ENCODE data around the gene ZNF790. TPM values are rescaled to one million over a fixed set of nuclear protein-coding genes. Genes with fewer than 3 reads are reported as not detected.
"Not testable (repeated sequence)": the region's sequence is repeated elsewhere in the genome, so short reads cannot be mapped to it uniquely, and the experiment has no call there.

The ZNF790 gene
- total RNA-seq, 2 donors from 2014 or later, result 5.6 to 11.8 TPM

DNA sequence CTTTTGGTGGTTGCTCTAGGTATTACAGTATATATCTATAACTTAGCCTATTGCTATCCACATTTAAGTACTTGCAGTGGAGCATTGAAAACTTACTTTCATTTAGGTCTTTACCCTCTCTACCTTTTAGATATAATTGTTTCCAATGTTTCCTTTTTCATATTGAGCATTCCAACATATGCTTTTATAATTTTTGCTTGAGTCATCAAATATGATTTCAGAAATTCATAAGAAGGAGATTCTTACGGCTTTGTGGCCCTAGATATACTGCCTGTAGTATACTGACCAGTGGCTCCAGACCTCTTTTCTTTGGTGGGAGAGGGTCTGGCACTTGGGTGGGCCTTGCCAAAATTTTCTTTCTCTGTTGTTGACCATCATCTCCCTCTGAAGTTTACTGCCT lies 32.8 kb downstream of the ZNF790 start:
- Mint-ChIP-seq H3K27ac (no peak overlapping the region), H3K4me1 (no peaks in the 10 kb centered on the region)

DNA sequence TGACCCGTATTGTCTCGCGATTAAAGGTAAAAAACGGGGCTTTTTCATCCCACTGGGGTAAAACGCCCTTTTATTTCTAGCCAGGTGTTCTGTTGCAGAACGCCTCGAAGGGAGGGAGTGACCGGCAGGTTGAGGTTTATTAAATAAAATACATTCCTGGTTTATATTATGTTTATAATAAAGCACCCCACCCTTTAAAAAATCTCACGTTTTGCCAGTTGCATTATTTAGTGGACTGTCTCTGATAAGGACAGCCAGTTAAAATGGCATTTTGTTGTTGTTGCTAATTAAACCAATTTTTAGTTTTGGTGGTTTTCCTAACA lies 40.4 kb downstream of the ZNF790 start:
- Mint-ChIP-seq H3K27me3 (no peaks in the 10 kb centered on the region), H3K36me3 (ENCODE audit: low read depth) (peaks cover 47% of the 10 kb centered on the region), H3K4me3 (peak overlapping the region; percentile 91), H3K27ac (peak overlapping the region; percentile 97), H3K4me1 (peaks cover 6% of the 10 kb centered on the region), H3K9me3 (peaks cover 13% of the 10 kb centered on the region)
- no peak for ATAC-seq (replicated peaks)

More for the DNA sequence above, 32.8 kb downstream of the ZNF790 start:
- peaks cover 70% of the 10 kb centered on the region for H3K36me3 Mint-ChIP-seq (ENCODE audit: low read depth)
- no peak for ATAC-seq (replicated peaks)
- H3K27me3 Mint-ChIP-seq, result no peaks in the 10 kb centered on the region
- no peak overlapping the region for H3K4me3 Mint-ChIP-seq
- peaks cover 7% of the 10 kb centered on the region for H3K9me3 Mint-ChIP-seq

DNA sequence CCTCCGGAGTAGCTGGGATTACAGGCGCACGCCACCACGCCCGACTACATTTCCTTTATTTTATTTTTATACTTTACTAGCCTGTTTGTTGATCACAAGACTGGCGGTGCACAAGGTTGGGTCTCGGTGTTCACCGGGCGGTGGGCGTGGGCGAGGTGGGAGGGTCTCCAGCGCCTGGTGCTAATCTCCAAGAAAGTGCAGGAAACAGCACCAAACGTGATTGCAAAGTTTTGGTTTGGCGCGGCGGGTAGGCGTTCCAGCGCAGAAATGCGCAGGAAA lies 41.5 kb downstream of the ZNF790 start:
- Mint-ChIP-seq H3K27me3 (peaks cover 6% of the 10 kb centered on the region), H3K4me1 (peaks cover 10% of the 10 kb centered on the region), H3K36me3 (ENCODE audit: low read depth) (peaks cover 42% of the 10 kb centered on the region), H3K9me3 (peaks cover 21% of the 10 kb centered on the region), H3K27ac (peak overlapping the region; percentile 97), H3K4me3 (peak overlapping the region; percentile 91)
- ATAC-seq (replicated peaks), result no peak

DNA sequence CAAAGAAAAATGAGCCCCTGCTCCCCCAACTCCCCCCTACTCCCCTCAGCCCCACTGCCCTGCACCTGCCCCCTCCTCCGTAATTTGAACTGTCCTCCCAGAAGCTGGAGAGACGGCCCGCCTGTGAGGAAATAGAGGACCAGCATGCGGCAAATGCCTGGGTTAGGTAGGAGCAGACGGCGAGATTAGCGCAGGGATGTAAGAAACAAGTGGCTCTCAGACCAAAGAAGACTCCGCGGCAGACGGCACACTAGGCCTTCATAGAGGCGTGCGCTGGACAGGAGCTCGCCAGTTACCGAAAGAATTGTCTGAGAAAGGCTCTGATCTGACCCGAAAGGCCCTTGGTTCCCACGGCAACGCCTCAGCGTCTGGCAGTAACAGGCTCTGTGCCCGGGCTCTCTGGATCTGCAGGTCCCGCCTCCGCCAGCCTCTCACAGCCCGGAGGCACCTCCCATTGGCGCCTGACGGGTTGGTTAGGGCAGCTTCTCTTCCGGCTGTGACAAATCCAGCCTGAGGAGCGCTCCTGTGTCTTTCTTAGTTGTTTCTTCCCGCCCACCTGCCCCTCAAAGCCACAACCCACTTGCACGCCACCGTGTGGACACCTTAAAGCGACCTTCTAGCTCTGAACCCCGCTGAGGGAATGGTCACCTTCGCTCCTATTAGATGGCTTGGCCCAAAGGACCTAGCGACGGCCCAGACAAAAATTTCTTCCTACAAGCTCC lies 46.6 kb downstream of the ZNF790 start:
- not testable (repeated sequence) for H3K27ac Mint-ChIP-seq; H3K4me1 Mint-ChIP-seq; H3K36me3 Mint-ChIP-seq (ENCODE audit: low read depth)
- H3K9me3 Mint-ChIP-seq, result peaks cover 20% of the 10 kb centered on the region
- peaks cover 10% of the 10 kb centered on the region for H3K27me3 Mint-ChIP-seq
- peak; percentile 90 for ATAC-seq (replicated peaks)
- H3K4me3 Mint-ChIP-seq, result peak overlapping the region; percentile 22

DNA sequence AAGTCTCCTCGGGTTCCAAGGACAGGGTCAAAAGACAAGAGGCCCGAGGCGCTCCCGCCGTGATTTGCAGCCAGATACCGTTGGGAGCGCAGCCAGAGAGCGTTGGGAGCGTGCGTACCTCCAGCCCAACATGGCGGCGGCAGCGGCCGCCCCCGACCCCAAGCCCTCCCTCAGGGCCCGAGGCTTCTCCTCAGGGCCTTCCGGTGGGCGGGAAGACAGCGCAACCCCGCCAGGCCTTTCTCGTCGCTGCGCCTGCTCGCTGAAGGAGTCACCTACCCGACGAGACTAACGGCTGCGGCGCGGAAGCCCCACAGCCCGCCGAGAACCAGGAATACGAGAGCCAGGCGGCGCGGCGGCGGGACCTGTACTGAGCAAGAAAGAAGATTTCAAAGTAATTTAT lies 62.4 kb downstream of the ZNF790 start:
- ATAC-seq (replicated peaks), result no peak
- Mint-ChIP-seq H3K9me3 (peaks cover 8% of the 10 kb centered on the region), H3K27me3 (no peaks in the 10 kb centered on the region), H3K36me3 (ENCODE audit: low read depth) (peaks cover 22% of the 10 kb centered on the region), H3K27ac (no peak overlapping the region), H3K4me3 (no peak overlapping the region), H3K4me1 (peaks cover 14% of the 10 kb centered on the region)

DNA sequence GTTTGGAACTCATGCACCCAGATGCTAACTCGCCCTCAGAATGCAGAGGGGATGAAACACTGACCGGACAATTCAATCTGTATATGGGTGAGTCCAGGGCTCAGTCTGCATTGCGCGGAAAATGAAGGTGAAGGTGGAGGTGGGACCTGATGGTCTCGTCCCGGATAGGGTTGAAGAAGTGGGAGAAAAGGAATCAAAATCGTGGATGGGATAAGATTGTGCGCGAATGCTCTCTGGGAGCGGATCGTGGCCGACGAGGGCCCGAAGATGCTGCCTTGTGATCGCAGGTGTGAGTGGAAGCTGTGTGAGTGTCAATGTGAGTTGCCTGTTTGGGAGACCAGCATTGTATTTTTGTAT lies 65.0 kb downstream of the ZNF790 start:
- peaks cover 15% of the 10 kb centered on the region for H3K4me1 Mint-ChIP-seq
- H3K4me3 Mint-ChIP-seq, result peak overlapping the region; percentile 97
- H3K27ac Mint-ChIP-seq, result peak overlapping the region; percentile 93
- H3K9me3 Mint-ChIP-seq, result peaks cover 8% of the 10 kb centered on the region
- H3K27me3 Mint-ChIP-seq, result no peaks in the 10 kb centered on the region
- no peak for ATAC-seq (replicated peaks)
- peaks cover 28% of the 10 kb centered on the region for H3K36me3 Mint-ChIP-seq (ENCODE audit: low read depth)

DNA sequence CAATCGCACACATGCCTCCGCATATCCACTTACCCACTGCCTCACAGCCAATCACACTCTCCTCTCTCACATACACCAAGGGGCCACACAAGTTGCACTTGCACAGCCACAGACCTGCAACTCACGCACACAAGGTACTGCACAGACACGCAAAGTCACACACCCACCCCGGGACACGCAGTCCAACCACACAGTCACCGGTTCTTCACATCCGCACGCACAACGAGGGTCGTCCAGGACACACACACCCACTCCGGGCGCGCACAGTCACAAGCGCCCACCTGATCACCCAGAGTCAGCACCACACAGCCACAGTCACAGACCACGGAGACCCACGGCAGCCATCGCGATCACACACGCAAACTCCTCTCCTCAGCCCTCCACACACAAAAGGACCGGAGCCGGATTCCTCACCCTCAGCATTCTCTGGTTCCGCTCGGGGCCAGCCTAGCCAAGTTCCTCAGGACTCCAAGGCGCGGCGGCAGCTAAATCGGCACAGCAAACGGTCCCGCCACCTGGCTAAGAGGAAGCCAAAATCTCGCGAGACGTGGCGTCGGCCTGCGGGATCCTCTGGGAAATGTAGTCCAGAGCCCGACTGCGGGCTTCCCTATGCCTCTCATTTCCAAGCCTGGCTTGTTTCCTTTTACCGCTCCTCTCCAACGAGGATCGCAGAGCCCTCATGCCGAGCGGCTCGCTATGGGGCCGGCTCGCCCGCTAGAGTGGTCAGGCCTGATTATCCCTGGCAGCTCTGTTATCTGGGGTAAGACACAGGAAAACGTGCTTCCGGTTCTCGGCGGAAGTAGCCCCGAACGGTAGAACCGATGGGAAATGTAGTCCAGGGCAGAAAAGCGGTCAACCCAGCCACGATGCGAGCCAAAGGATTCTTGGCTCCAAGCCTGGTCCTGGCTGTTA lies 65.6 kb downstream of the ZNF790 start, which contains the start of gene ZNF850:
Gene ZNF850, minus strand, starts transcription at position 497 of the 912 bp plus-strand sequence. CDS start 10,201 bp downstream, outside the sequence.
- peaks cover 8% of the 10 kb centered on the region for H3K9me3 Mint-ChIP-seq
- peaks cover 28% of the 10 kb centered on the region for H3K36me3 Mint-ChIP-seq (ENCODE audit: low read depth)
- peak within 1 kb of the TSS; percentile 93 for H3K27ac Mint-ChIP-seq
- peak within 1 kb of the TSS; percentile 97 for H3K4me3 Mint-ChIP-seq
- peaks cover 15% of the 10 kb centered on the region for H3K4me1 Mint-ChIP-seq
- no peaks in the 10 kb centered on the region for H3K27me3 Mint-ChIP-seq
- peak; percentile 95 for ATAC-seq (replicated peaks)

DNA sequence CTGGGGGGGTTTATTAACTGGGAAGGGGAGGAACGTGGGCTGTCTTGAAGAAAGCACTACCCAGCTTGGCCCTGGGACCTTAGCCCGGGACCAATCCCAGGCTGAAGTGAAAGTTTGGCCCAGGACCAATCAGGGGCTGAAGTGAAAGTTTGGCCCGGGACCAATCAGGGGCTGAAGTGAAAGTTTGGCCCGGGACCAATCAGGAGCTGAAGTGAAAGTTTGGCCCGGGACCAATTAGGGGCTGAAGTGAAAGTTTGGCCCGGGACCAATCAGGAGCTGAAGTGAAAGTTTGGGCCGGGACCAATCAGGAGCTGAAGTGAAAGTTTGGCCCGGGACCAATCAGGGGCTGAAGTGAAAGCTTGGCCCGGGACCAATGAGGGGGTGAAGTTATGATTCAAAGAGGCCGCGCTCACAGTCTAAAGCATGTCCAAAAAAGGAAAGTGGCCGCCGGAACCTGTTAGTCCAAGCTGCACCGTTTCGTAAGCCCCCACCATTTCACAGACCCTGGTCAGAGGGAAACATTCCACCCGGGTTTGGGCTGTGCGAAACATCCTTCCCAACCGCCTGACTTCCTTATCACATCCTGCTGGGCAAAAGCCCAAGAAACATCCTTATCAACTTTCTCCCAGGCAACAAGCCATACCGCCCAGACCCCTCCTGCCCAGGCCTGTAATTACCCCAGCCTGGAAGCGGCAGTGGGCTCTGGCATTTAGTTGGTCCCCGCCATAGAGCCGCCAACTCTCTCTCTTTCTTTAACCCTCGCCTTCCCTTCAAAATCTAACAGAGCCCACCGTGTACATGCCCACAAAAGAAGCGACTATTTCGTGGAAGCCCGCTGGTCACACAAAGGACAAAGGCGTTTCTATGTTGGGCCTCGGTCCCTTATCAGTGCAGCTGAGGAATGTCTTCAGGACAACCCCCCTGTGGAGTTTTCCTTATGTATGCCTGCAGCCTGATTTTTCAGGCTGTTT lies 66.6 kb downstream of the ZNF790 start:
- no peaks in the 10 kb centered on the region for H3K27me3 Mint-ChIP-seq
- peaks cover 30% of the 10 kb centered on the region for H3K36me3 Mint-ChIP-seq (ENCODE audit: low read depth)
- peaks cover 8% of the 10 kb centered on the region for H3K9me3 Mint-ChIP-seq
- H3K27ac Mint-ChIP-seq, result peak overlapping the region; percentile 93
- ATAC-seq (replicated peaks), result no peak
- H3K4me1 Mint-ChIP-seq, result peaks cover 15% of the 10 kb centered on the region
- peak overlapping the region; percentile 97 for H3K4me3 Mint-ChIP-seq

Other genes with a start within 250 kb of the ZNF790 start
- 10 to 100 TPM in 1 of 2 donors, 1 to 10 TPM in 1; 9.7 to 12.3 TPM for gene ZNF382, start 233.1 kb downstream of the ZNF790 start, total RNA-seq
- 1 to 10 TPM; 3.2 to 7.4 TPM for gene ZNF461, start 171.6 kb downstream of the ZNF790 start, total RNA-seq
- gene ZNF567, start 150.8 kb downstream of the ZNF790 start, total RNA-seq, result 1 to 10 TPM; 4.3 to 8.6 TPM
- gene ZNF850, start 65.6 kb downstream of the ZNF790 start, total RNA-seq, result 10 to 100 TPM in 1 of 2 donors, 1 to 10 TPM in 1; 4.7 to 13.9 TPM
- gene ZNF345, start 12.5 kb upstream of the ZNF790 start, total RNA-seq, result 10 to 100 TPM in 1 of 2 donors, 1 to 10 TPM in 1; 5.0 to 14.9 TPM
- 1 to 10 TPM; 4.5 to 5.3 TPM for gene ZNF829, start 77.9 kb upstream of the ZNF790 start, total RNA-seq
- 10 to 100 TPM in 1 of 2 donors, 1 to 10 TPM in 1; 6.7 to 10.1 TPM for gene ZNF568, start 77.9 kb upstream of the ZNF790 start, total RNA-seq
- gene ZNF420, start 240.0 kb upstream of the ZNF790 start, total RNA-seq, result 1 to 10 TPM; 7.5 to 9.0 TPM